ENCODE results near the gene SIRT5.

SIRT5 gene

DNA sequence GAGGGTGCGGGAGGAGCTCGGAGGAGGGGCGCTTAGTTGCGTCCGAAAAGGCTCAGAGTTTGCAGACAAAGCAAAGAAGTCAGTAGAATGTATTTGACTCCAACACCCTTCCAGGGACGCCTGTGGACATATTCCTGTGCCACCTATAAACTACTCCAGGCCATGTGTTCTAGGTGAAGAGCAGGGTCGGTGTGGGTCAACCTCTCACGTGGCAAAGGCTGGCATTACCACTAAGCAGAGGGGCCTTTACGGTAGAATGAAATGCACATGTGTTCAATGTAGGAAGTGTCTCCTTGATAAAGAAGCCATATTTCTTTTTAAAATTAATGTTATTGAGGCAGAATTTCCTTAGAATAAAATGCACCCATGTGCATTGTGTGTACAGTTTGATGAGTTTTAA is 15.4 kb downstream of the SIRT5 start:
- H3K36me3 ChIP-seq, result peaks cover 29 to 69% (median 67%) of the 10 kb centered on the region in 3 donors
- intact Hi-C loops (cut with DNase I; ENCODE audit: low total_unique reads), result no loop called here
- no peaks in the 10 kb centered on the region for H3K4me1 ChIP-seq
- H3K4me3 ChIP-seq, result no peak overlapping the region
- TF ChIP-seq, protein P1, sequence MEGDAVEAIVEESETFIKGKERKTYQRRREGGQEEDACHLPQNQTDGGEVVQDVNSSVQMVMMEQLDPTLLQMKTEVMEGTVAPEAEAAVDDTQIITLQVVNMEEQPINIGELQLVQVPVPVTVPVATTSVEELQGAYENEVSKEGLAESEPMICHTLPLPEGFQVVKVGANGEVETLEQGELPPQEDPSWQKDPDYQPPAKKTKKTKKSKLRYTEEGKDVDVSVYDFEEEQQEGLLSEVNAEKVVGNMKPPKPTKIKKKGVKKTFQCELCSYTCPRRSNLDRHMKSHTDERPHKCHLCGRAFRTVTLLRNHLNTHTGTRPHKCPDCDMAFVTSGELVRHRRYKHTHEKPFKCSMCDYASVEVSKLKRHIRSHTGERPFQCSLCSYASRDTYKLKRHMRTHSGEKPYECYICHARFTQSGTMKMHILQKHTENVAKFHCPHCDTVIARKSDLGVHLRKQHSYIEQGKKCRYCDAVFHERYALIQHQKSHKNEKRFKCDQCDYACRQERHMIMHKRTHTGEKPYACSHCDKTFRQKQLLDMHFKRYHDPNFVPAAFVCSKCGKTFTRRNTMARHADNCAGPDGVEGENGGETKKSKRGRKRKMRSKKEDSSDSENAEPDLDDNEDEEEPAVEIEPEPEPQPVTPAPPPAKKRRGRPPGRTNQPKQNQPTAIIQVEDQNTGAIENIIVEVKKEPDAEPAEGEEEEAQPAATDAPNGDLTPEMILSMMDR (IDR thresholded peaks at IDR 0.05), result no peak
- H3K27me3 ChIP-seq, result no peaks in the 10 kb centered on the region
- H3K27ac ChIP-seq, result no peak overlapping the region
- no peak for DNase-seq
- H3K9me3 ChIP-seq, result no peaks in the 10 kb centered on the region

DNA sequence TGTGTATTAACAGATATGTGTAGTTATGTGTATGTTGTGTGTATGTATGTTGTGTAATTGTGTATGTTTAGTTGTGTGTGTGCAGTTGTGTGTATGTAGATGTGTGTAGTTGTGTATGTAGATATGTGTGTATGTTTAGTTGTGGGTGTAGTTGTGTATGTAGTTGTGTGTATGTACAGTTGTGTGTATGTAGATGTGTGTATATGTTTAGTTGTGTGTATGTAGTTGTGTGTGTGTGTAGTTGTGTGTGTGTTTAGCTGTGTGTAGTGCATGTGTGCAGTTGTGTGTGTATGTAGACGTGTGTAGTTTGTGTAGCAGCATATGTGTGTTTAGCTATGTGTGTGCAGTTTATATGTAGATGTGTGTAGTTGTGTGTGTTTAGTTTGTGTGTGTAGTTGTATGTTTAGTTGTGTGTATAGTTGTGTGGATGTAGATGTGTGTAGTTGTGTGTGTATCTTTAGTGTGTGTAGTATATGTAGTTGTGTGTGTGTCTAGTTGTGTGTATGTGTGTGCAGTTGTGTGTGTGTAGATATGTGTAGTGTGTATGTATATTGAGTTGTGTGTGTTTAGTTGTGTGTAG is 16.3 kb downstream of the SIRT5 start:
- no peaks in the 10 kb centered on the region for H3K9me3 ChIP-seq

DNA sequence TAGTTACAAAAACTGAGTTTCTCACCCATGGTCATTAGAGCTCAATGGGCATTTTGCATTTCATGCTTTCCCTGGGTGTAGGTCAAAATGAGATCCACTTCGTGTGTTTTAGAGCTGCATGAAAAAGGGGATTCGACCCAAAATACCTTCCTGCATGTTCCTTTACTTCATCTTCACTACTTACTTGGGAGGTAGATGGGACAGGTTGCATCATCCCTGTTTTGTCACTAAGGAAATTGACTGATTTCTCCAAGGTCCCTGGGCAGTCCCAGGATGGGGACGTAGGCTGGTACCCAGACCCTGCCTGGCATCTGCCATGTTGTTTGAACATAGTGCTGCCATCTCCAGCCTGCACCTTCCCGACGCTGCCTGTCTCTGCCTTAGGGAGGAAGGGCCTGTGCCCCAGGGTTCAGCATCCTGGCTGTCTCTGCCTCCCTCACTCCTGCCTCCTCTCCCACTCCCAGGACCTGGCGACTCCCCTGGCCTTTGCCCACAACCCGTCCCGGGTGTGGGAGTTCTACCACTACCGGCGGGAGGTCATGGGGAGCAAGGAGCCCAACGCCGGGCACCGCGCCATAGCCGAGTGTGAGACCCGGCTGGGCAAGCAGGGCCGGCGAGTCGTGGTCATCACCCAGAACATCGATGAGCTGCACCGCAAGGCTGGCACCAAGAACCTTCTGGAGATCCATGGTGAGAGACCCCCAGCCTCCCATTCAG is 17.0 kb downstream of the SIRT5 start:
- H3K9me3 ChIP-seq, result no peaks in the 10 kb centered on the region
- H3K27ac ChIP-seq, result no peak overlapping the region
- no peak overlapping the region for H3K4me3 ChIP-seq
- H3K27me3 ChIP-seq, result no peaks in the 10 kb centered on the region
- TF ChIP-seq, protein P1 (IDR thresholded peaks at IDR 0.05), result no peak
- no peak for DNase-seq
- peaks cover 42 to 73% (median 73%) of the 10 kb centered on the region in 3 donors for H3K36me3 ChIP-seq
- intact Hi-C loops (cut with DNase I; ENCODE audit: low total_unique reads), result no loop called here
- no peaks in the 10 kb centered on the region for H3K4me1 ChIP-seq

More for the DNA sequence above, 16.3 kb downstream of the SIRT5 start:
- TF ChIP-seq, protein P1 (IDR thresholded peaks at IDR 0.05), result no peak
- no peak for DNase-seq
- Histone ChIP-seq H3K4me3 (no peak overlapping the region), H3K27ac (no peak overlapping the region), H3K27me3 (no peaks in the 10 kb centered on the region), H3K36me3 (peaks cover 36 to 69% (median 68%) of the 10 kb centered on the region in 3 donors), H3K4me1 (no peaks in the 10 kb centered on the region)
- intact Hi-C loops (cut with DNase I; ENCODE audit: low total_unique reads), result no loop called here

DNA sequence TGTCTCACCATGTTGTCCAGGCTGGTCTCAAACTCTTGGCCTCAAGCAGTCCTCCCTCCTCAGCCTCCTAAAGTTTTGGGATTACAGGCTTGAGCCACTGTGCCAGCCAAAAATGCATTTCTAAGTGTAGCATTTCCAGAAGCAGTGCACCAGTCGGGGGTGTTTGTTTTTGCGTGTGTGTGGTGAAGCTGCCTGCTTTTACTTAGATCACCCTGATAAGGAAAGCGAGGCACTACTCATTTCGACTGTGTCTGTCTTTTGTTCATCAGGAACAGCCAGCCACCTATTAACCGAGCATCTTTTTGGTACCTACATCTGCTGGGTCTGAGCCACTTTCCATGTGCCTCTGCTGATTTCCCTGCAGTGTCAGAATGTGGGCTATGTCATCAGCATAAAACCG is 18.7 kb downstream of the SIRT5 start:
- no peaks in the 10 kb centered on the region for H3K9me3 ChIP-seq
- no peak for DNase-seq
- no peaks in the 10 kb centered on the region for H3K27me3 ChIP-seq
- no peaks in the 10 kb centered on the region for H3K4me1 ChIP-seq
- no peak overlapping the region for H3K4me3 ChIP-seq
- TF ChIP-seq, protein P1 (IDR thresholded peaks at IDR 0.05), result no peak
- no peak overlapping the region for H3K27ac ChIP-seq
- H3K36me3 ChIP-seq, result peaks cover 42 to 72% (median 71%) of the 10 kb centered on the region in 3 donors
- intact Hi-C loops (cut with DNase I; ENCODE audit: low total_unique reads), result no loop called here

DNA sequence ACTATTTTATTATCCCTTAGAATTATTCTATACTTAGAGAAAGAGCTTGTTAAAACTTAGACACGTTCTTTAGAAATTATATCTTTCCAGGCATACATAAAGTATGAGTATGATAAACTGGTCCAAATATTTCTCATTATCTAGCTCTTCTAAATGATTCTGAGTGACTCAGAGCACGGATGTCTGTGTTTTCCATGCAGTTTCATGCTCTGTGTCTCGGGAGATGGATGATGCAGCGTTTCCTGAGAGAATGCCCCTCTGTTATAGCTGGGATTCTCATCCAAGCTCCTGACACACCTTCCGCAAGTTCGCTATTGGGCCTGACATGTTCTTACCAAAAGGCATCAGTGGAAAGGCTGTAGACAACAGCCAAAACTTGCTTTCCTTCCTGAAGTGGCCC is 19.3 kb downstream of the SIRT5 start:
- Histone ChIP-seq H3K4me3 (no peak overlapping the region), H3K27ac (no peak overlapping the region), H3K4me1 (no peaks in the 10 kb centered on the region), H3K27me3 (no peaks in the 10 kb centered on the region), H3K9me3 (no peaks in the 10 kb centered on the region), H3K36me3 (peaks cover 41 to 78% (median 68%) of the 10 kb centered on the region in 3 donors)
- TF ChIP-seq, protein P1 (IDR thresholded peaks at IDR 0.05), result no peak
- intact Hi-C loops (cut with DNase I; ENCODE audit: low total_unique reads), result no loop called here
- no peak for DNase-seq

Data from tibial artery (tissue), 4 donors.